GM23248 (cell line): ENCODE data around the gene CHST8.

Experiments
- EZH2 ChIP-seq: fragments of 200-600 bp; sonication (generic); IDR thresholded peaks from 2 replicates; pipeline ENCODE4 v1.6.1; 2018; ENCODE audit warnings: antibody characterized with exemption, mild to moderate bottlenecking; ENCODE audit not compliant: insufficient read depth, poor library complexity, severe bottlenecking
- EZH2phosphoT487 ChIP-seq: fragments of 200-600 bp; sonication (generic); IDR thresholded peaks from 2 replicates; pipeline ENCODE4 v1.6.1; 2018; ENCODE audit warnings: antibody characterized with exemption, moderate library complexity, mild to moderate bottlenecking, low read depth; ENCODE audit not compliant: insufficient read depth

DNA sequence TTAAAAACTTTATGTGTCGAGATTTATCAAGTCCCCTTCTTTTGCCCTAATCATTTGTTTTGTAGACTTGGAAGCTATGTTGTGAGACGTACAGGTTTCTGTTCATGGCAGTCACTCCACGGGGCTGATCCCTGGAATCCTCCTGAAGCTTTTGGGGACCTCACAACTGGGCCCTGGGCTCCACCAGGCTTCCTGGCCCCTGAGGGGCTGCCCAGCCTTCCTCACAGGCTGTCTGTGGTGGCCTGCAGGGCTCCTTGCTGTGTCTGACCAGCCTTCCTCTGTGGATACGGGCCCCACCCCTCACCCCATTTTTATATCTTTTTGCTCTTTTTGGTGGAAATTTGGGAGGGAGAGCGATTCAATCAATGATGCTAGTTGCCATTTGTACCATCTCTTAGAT is 38.1 kb downstream of the CHST8 start:
- TF ChIP-seq EZH2 (no peak), EZH2phosphoT487 (no peak)
